Omental fat pad (tissue), 4 donors: ENCODE data around the gene ADAMTSL5. TPM values are rescaled to one million over a fixed set of nuclear protein-coding genes. Genes with fewer than 3 reads are reported as not detected.
A peak's percentile ranks its signal among the peaks of the same experiment; 100 is the strongest.

Experiments used
- ATAC-seq: fragments of 150-250 bp; one replicate; pipeline ENCODE4 v1.9.1; 2016; ENCODE audit warnings: mild to moderate bottlenecking, moderate library complexity; ENCODE audit not compliant: low FRiP score
- DNase-seq: peaks from one replicate; pipeline ENCODE4 v3.0.0-alpha.2; 2019; ENCODE audit warnings: low spot score
- CTCF ChIP-seq, 3 donors: fragments of 450-650 bp; IDR thresholded peaks; one replicate each; pipeline ENCODE4 v1.5.1; 2016 to 2017; ENCODE audit warnings: antibody characterized with exemption in 3 of 3, mild to moderate bottlenecking in 3 of 3, moderate library complexity in 2 of 3
- total RNA-seq, 4 donors: library from RNA; depleted of rRNA; stranded (reverse); fragments of >200 nt; gene quantifications; one replicate each; pipeline ENCODE4 v1.1.0, GENCODE V29; 2016

The ADAMTSL5 gene
- total RNA-seq, 4 donors from 2014 or later: 0.60 to 4.3 (median 0.89) TPM

DNA sequence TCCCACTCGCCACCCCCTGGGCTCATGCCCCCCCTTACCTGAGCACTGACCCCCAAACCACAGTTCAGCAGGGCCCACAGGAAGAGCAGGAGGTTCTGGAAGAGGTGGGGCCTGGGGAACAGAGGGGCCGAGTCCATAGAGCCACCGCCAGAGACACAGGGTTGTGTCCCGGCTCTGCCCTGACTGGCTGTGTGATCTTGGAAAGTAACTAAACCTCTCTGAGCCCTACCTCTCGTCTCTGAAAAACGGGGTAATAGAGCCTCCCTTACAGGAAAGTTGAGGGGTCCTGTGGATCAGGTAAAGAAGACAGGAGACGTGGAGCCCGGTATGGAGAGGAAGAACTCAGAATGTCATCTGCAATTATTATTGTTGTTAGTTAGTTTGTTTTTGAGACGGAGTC lies 2.0 kb downstream of the ADAMTSL5 start:
- ATAC-seq (no peak), DNase-seq (no peak)
- TF ChIP-seq CTCF (IDR thresholded peaks at IDR 0.05): no peak

- ATAC-seq (no peak), DNase-seq (no peak)
- no peak for TF ChIP-seq CTCF (IDR thresholded peaks at IDR 0.05)
These were observed 2.4 kb downstream of the ADAMTSL5 start for GRCh38 chr19:1510442-1510806.

GRCh38 chr19:1509602-1510441 lies 3.0 kb downstream of the ADAMTSL5 start:
- DNase-seq (no peak), ATAC-seq (no peak)
- no peak for TF ChIP-seq CTCF (IDR thresholded peaks at IDR 0.05)

- DNase-seq (no peak), ATAC-seq (no peak)
- no peak for TF ChIP-seq CTCF (IDR thresholded peaks at IDR 0.05)
These were observed 4.3 kb downstream of the ADAMTSL5 start for GRCh38 chr19:1508507-1508856.

DNA sequence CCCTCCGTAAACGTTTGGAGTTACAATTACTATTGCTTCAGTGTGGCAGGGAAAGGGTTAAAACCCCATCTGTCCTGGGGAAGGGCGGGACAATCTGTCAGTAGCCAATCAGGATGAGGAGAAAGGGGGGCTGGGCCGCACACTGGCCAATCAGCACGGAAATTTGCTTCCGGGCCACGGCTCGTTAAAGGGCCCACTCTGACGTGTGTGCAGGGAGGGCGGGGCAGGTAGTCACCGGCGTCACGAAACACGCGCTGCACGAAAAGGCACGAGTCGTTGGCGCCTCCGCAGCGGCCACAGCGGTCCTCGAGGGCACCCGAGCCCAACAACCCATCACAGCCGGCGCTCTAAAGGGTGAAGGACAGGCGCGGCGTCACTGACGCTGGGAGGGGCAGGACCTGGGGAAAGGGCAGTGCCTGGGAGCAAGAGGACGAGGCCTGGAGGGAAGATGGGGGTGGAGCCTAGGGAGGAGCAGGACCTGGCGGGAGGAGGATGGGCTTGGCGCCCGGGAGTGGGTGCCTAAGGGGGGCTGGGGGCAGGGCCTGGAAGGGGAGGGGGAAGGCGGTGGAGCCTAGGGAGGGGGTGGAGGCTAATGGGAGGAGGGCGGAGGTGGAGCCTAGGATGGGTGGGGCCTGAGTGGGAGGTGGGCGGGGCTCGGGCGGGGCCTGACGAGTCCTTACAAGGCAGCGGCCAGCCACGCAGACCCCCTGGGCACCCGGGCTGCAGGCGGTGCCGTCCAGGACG lies 4.9 kb downstream of the ADAMTSL5 start:
- TF ChIP-seq CTCF (IDR thresholded peaks at IDR 0.05): no peak
- ATAC-seq (peak; percentile 89), DNase-seq (peak; percentile 76)

DNA sequence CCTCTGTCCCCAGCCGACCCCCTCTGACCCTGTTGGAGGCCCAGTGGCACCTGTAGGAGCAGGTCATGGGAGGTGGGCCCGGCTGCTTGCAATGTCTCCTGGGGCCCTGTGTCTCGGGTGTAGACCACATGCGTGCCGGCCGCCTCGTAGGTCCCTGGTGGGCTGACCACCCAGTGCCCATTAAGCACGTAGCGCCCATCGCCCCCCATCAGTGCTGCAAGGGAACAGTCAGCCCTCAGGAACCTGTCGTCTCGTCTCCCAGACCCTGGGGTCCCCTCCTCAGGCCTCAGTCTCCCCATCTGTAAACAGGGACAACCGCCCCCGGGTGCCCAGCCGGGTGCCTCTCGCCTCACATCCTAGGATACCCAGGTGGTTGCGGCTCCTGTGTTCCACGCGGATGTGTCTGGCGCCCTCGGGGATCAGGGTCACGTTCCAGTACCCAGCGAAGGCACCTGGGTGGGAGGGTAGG lies 5.6 kb downstream of the ADAMTSL5 start:
- TF ChIP-seq CTCF (IDR thresholded peaks at IDR 0.05): no peak
- DNase-seq: no peak
- no peak for ATAC-seq
